ENCODE data around the gene CFAP91.

CFAP91 gene

GRCh38 chr3:119723022-119723421 lies 20.2 kb downstream of the CFAP91 start:
- no peak overlapping the region for H2AK5ac ChIP-seq (ENCODE audit: low read length, severe bottlenecking)
- H4K8ac ChIP-seq (ENCODE audit: low read length), result no peak overlapping the region
- no peak overlapping the region for H2AFZ ChIP-seq (ENCODE audit: low read depth, low read length)
- no peaks in the 10 kb centered on the region for H3K9me3 ChIP-seq (ENCODE audit: control insufficient read depth, low read length)
- H4K91ac ChIP-seq (ENCODE audit: low read length), result no peak overlapping the region
- H3K79me1 ChIP-seq (replicated peaks; ENCODE audit: low read length, poor library complexity, severe bottlenecking), result no peaks in the 10 kb centered on the region
- no peak for DNase-seq
- no peak overlapping the region for H3K4ac ChIP-seq (ENCODE audit: low read depth in 1 of 2, low read length in 2 of 2)
- no peak overlapping the region for H3K23ac ChIP-seq (ENCODE audit: low read length in 2 of 2)
- H3K4me2 ChIP-seq (ENCODE audit: low read length, poor library complexity, severe bottlenecking), result no peak overlapping the region
- no peak overlapping the region for H3K18ac ChIP-seq (ENCODE audit: low read depth in 1 of 2, low read length in 2 of 2)
- no peaks in the 10 kb centered on the region for H3K36me3 ChIP-seq (ENCODE audit: control insufficient read depth in 1 of 2, insufficient read depth in 2 of 2, low read depth in 1 of 2, low read length in 2 of 2)
- H3K4me3 ChIP-seq (ENCODE audit: insufficient read depth in 1 of 2, low read depth in 1 of 2, low read length in 2 of 2), result no peak overlapping the region
- H3K27me3 ChIP-seq (ENCODE audit: control insufficient read depth in 1 of 2, insufficient read depth in 1 of 2, low read length in 2 of 2), result no peaks in the 10 kb centered on the region
- no peaks in the 10 kb centered on the region for H3K4me1 ChIP-seq (ENCODE audit: control insufficient read depth, insufficient read depth, low read depth, low read length)
- H3K14ac ChIP-seq (ENCODE audit: low read length in 2 of 2), result no peak overlapping the region
- WGBS, result 43% methylated on average over 1 of the region's 2 CpGs
- H3K27ac ChIP-seq (ENCODE audit: low read length, poor library complexity, severe bottlenecking), result no peak overlapping the region
- no peak overlapping the region for H2BK12ac ChIP-seq (ENCODE audit: low read length in 2 of 2)
- H2BK120ac ChIP-seq (ENCODE audit: low read depth, low read length), result no peak overlapping the region
- no peak overlapping the region for H2BK5ac ChIP-seq (ENCODE audit: low read depth, low read length, poor library complexity, severe bottlenecking)
- H3K9ac ChIP-seq (ENCODE audit: low read length), result no peak overlapping the region
- H2BK15ac ChIP-seq (ENCODE audit: low read depth, poor library complexity, severe bottlenecking), result no peak overlapping the region

- H3K9ac ChIP-seq (ENCODE audit: low read length), result no peak overlapping the region
- no peak overlapping the region for H4K8ac ChIP-seq (ENCODE audit: low read length)
- H3K79me1 ChIP-seq (replicated peaks; ENCODE audit: low read length, poor library complexity, severe bottlenecking), result no peaks in the 10 kb centered on the region
- no peak overlapping the region for H3K14ac ChIP-seq (ENCODE audit: low read length in 2 of 2)
- H3K18ac ChIP-seq (ENCODE audit: low read depth in 1 of 2, low read length in 2 of 2), result no peak overlapping the region
- no peak overlapping the region for H3K23ac ChIP-seq (ENCODE audit: low read length in 2 of 2)
- no peak overlapping the region for H3K27ac ChIP-seq (ENCODE audit: low read length, poor library complexity, severe bottlenecking)
- no peak overlapping the region for H2BK15ac ChIP-seq (ENCODE audit: low read depth, poor library complexity, severe bottlenecking)
- no peak overlapping the region for H2AK5ac ChIP-seq (ENCODE audit: low read length, severe bottlenecking)
- no peak overlapping the region for H2BK5ac ChIP-seq (ENCODE audit: low read depth, low read length, poor library complexity, severe bottlenecking)
- no peaks in the 10 kb centered on the region for H3K4me1 ChIP-seq (ENCODE audit: control insufficient read depth, insufficient read depth, low read depth, low read length)
- H3K4me3 ChIP-seq (ENCODE audit: insufficient read depth in 1 of 2, low read depth in 1 of 2, low read length in 2 of 2), result no peak overlapping the region
- DNase-seq, result no peak
- H3K9me3 ChIP-seq (ENCODE audit: control insufficient read depth, low read length), result no peaks in the 10 kb centered on the region
- no CpG with 5 or more reads among the region's 2 CpGs for WGBS
- H3K4me2 ChIP-seq (ENCODE audit: low read length, poor library complexity, severe bottlenecking), result no peak overlapping the region
- no peak overlapping the region for H4K91ac ChIP-seq (ENCODE audit: low read length)
- H3K36me3 ChIP-seq (ENCODE audit: control insufficient read depth in 1 of 2, insufficient read depth in 2 of 2, low read depth in 1 of 2, low read length in 2 of 2), result no peaks in the 10 kb centered on the region
- H3K27me3 ChIP-seq (ENCODE audit: control insufficient read depth in 1 of 2, insufficient read depth in 1 of 2, low read length in 2 of 2), result no peaks in the 10 kb centered on the region
- H2BK120ac ChIP-seq (ENCODE audit: low read depth, low read length), result no peak overlapping the region
- no peak overlapping the region for H3K4ac ChIP-seq (ENCODE audit: low read depth in 1 of 2, low read length in 2 of 2)
- H2BK12ac ChIP-seq (ENCODE audit: low read length in 2 of 2), result no peak overlapping the region
- no peak overlapping the region for H2AFZ ChIP-seq (ENCODE audit: low read depth, low read length)
Observed at GRCh38 chr3:119726909-119727308, 24.1 kb downstream of the CFAP91 start.

GRCh38 chr3:119729996-119730395 lies 27.2 kb downstream of the CFAP91 start:
- Histone ChIP-seq H2BK15ac (ENCODE audit: low read depth, poor library complexity, severe bottlenecking) (no peak overlapping the region), H3K4me2 (ENCODE audit: low read length, poor library complexity, severe bottlenecking) (no peak overlapping the region), H4K8ac (ENCODE audit: low read length) (no peak overlapping the region), H3K4me1 (ENCODE audit: control insufficient read depth, insufficient read depth, low read depth, low read length) (no peaks in the 10 kb centered on the region), H2BK120ac (ENCODE audit: low read depth, low read length) (no peak overlapping the region), H3K14ac (ENCODE audit: low read length in 2 of 2) (no peak overlapping the region), H2AFZ (ENCODE audit: low read depth, low read length) (no peak overlapping the region), H3K4ac (ENCODE audit: low read depth in 1 of 2, low read length in 2 of 2) (no peak overlapping the region), H2BK5ac (ENCODE audit: low read depth, low read length, poor library complexity, severe bottlenecking) (no peak overlapping the region), H2AK5ac (ENCODE audit: low read length, severe bottlenecking) (no peak overlapping the region), H3K18ac (ENCODE audit: low read depth in 1 of 2, low read length in 2 of 2) (no peak overlapping the region), H3K4me3 (ENCODE audit: insufficient read depth in 1 of 2, low read depth in 1 of 2, low read length in 2 of 2) (no peak overlapping the region), H3K23ac (ENCODE audit: low read length in 2 of 2) (no peak overlapping the region), H3K27ac (ENCODE audit: low read length, poor library complexity, severe bottlenecking) (no peak overlapping the region), H3K9ac (ENCODE audit: low read length) (no peak overlapping the region), H3K9me3 (ENCODE audit: control insufficient read depth, low read length) (no peaks in the 10 kb centered on the region), H3K27me3 (ENCODE audit: control insufficient read depth in 1 of 2, insufficient read depth in 1 of 2, low read length in 2 of 2) (no peaks in the 10 kb centered on the region), H3K36me3 (ENCODE audit: control insufficient read depth in 1 of 2, insufficient read depth in 2 of 2, low read depth in 1 of 2, low read length in 2 of 2) (no peaks in the 10 kb centered on the region), H3K79me1 (replicated peaks; ENCODE audit: low read length, poor library complexity, severe bottlenecking) (no peaks in the 10 kb centered on the region), H4K91ac (ENCODE audit: low read length) (no peak overlapping the region), H2BK12ac (ENCODE audit: low read length in 2 of 2) (no peak overlapping the region)
- WGBS, result 91% methylated on average over 6 of the region's 6 CpGs
- no peak for DNase-seq

- Histone ChIP-seq H3K79me1 (replicated peaks; ENCODE audit: low read length, poor library complexity, severe bottlenecking) (no peaks in the 10 kb centered on the region), H3K4me2 (ENCODE audit: low read length, poor library complexity, severe bottlenecking) (no peak overlapping the region), H2BK15ac (ENCODE audit: low read depth, poor library complexity, severe bottlenecking) (no peak overlapping the region), H3K4ac (ENCODE audit: low read depth in 1 of 2, low read length in 2 of 2) (no peak overlapping the region), H2BK12ac (ENCODE audit: low read length in 2 of 2) (no peak overlapping the region), H3K27ac (ENCODE audit: low read length, poor library complexity, severe bottlenecking) (no peak overlapping the region), H4K91ac (ENCODE audit: low read length) (no peak overlapping the region), H3K27me3 (ENCODE audit: control insufficient read depth in 1 of 2, insufficient read depth in 1 of 2, low read length in 2 of 2) (no peaks in the 10 kb centered on the region), H3K18ac (ENCODE audit: low read depth in 1 of 2, low read length in 2 of 2) (no peak overlapping the region), H3K36me3 (ENCODE audit: control insufficient read depth in 1 of 2, insufficient read depth in 2 of 2, low read depth in 1 of 2, low read length in 2 of 2) (no peaks in the 10 kb centered on the region), H2BK5ac (ENCODE audit: low read depth, low read length, poor library complexity, severe bottlenecking) (no peak overlapping the region), H3K4me1 (ENCODE audit: control insufficient read depth, insufficient read depth, low read depth, low read length) (no peaks in the 10 kb centered on the region), H2AFZ (ENCODE audit: low read depth, low read length) (no peak overlapping the region), H3K4me3 (ENCODE audit: insufficient read depth in 1 of 2, low read depth in 1 of 2, low read length in 2 of 2) (no peak overlapping the region), H3K9ac (ENCODE audit: low read length) (no peak overlapping the region), H2BK120ac (ENCODE audit: low read depth, low read length) (no peak overlapping the region), H4K8ac (ENCODE audit: low read length) (no peak overlapping the region), H3K23ac (ENCODE audit: low read length in 2 of 2) (no peak overlapping the region), H3K9me3 (ENCODE audit: control insufficient read depth, low read length) (no peaks in the 10 kb centered on the region), H2AK5ac (ENCODE audit: low read length, severe bottlenecking) (no peak overlapping the region), H3K14ac (ENCODE audit: low read length in 2 of 2) (no peak overlapping the region)
- 83% methylated on average over 7 of the region's 8 CpGs for WGBS
- peak; percentile 24 for DNase-seq
Observed at GRCh38 chr3:119731560-119732343, 28.9 kb downstream of the CFAP91 start.

All from mesenchymal stem cell (in vitro differentiated cells and primary cell).